ENCODE measurements around the gene PPP1R14C. TPM values are rescaled to one million over a fixed set of nuclear protein-coding genes. Genes with fewer than 3 reads are reported as not detected.
A peak's percentile ranks its signal among the peaks of the same experiment; 100 is the strongest.

PPP1R14C gene
- total RNA-seq, 1 experiment from 2014 or later: not detected

GRCh38 chr6:150145830-150146229 is 3.0 kb downstream of the PPP1R14C start:
- Histone ChIP-seq H3K9me3 (replicated peaks) (no peaks in the 10 kb centered on the region), H3K27me3 (peaks cover 57% of the 10 kb centered on the region), H3K4me3 (no peak overlapping the region), H3K4me1 (0 out of 2 replicates have a peak, but pooled peaks cover 5% of the 10 kb centered on the region), H3K27ac (no peak overlapping the region), H3K36me3 (no peaks in the 10 kb centered on the region)
- DNase-seq: no peak

GRCh38 chr6:150146436-150146835 is 3.6 kb downstream of the PPP1R14C start:
- DNase-seq: no peak
- Histone ChIP-seq H3K27ac (no peak overlapping the region), H3K27me3 (peaks cover 52% of the 10 kb centered on the region), H3K4me1 (0 out of 2 replicates have a peak, but pooled peaks cover 5% of the 10 kb centered on the region), H3K9me3 (replicated peaks) (no peaks in the 10 kb centered on the region), H3K36me3 (no peaks in the 10 kb centered on the region), H3K4me3 (no peak overlapping the region)

GRCh38 chr6:150149146-150149545 is 6.3 kb downstream of the PPP1R14C start:
- Histone ChIP-seq H3K27ac (no peak overlapping the region), H3K36me3 (no peaks in the 10 kb centered on the region), H3K9me3 (replicated peaks) (no peaks in the 10 kb centered on the region), H3K4me3 (no peak overlapping the region), H3K27me3 (peaks cover 28% of the 10 kb centered on the region), H3K4me1 (0 out of 2 replicates have a peak, but pooled peaks cover 5% of the 10 kb centered on the region)
- peak; percentile 37 to 70 for DNase-seq

GRCh38 chr6:150150458-150150820 is 7.6 kb downstream of the PPP1R14C start:
- Histone ChIP-seq H3K27me3 (peaks cover 15% of the 10 kb centered on the region; the same call in 1 of the 2 replicates), H3K9me3 (replicated peaks) (no peaks in the 10 kb centered on the region), H3K4me3 (no peak overlapping the region), H3K27ac (no peak overlapping the region), H3K4me1 (0 out of 2 replicates have a peak, but pooled peaks cover 5% of the 10 kb centered on the region), H3K36me3 (no peaks in the 10 kb centered on the region)
- no peak for DNase-seq

- H3K4me3 ChIP-seq: no peak overlapping the region
These were observed 8.2 kb downstream of the PPP1R14C start for GRCh38 chr6:150150821-150151646.

GRCh38 chr6:150152891-150153876 is 10.3 kb downstream of the PPP1R14C start:
- no peaks in the 10 kb centered on the region for H3K36me3 ChIP-seq
- H3K9me3 ChIP-seq (replicated peaks): no peaks in the 10 kb centered on the region
- H3K27ac ChIP-seq: no peak overlapping the region
- 0 out of 2 replicates have a peak, but pooled peaks cover 5% of the 10 kb centered on the region for H3K4me1 ChIP-seq
- no peak overlapping the region for H3K4me3 ChIP-seq
- H3K27me3 ChIP-seq: peaks cover 8% of the 10 kb centered on the region; the same call in 1 of the 2 replicates
- no peak for DNase-seq

More at GRCh38 chr6:150150821-150151646, 8.2 kb downstream of the PPP1R14C start:
- H3K27ac ChIP-seq: no peak overlapping the region
- 0 out of 2 replicates have a peak, but pooled peaks cover 5% of the 10 kb centered on the region for H3K4me1 ChIP-seq
- H3K9me3 ChIP-seq (replicated peaks): no peaks in the 10 kb centered on the region
- peaks cover 9% of the 10 kb centered on the region; the same call in 1 of the 2 replicates for H3K27me3 ChIP-seq
- no peak for DNase-seq
- no peaks in the 10 kb centered on the region for H3K36me3 ChIP-seq

- H3K9me3 ChIP-seq (replicated peaks): no peaks in the 10 kb centered on the region
These were observed 11.2 kb downstream of the PPP1R14C start for GRCh38 chr6:150153905-150154492.

GRCh38 chr6:150156460-150156859 is 13.6 kb downstream of the PPP1R14C start:
- no peaks in the 10 kb centered on the region for H3K36me3 ChIP-seq
- no peak for DNase-seq
- no peak overlapping the region for H3K4me3 ChIP-seq
- H3K27ac ChIP-seq: no peak overlapping the region
- H3K27me3 ChIP-seq: no peaks in the 10 kb centered on the region
- H3K9me3 ChIP-seq (replicated peaks): no peaks in the 10 kb centered on the region
- H3K4me1 ChIP-seq: no peaks in the 10 kb centered on the region

More at GRCh38 chr6:150153905-150154492, 11.2 kb downstream of the PPP1R14C start:
- H3K36me3 ChIP-seq: no peaks in the 10 kb centered on the region
- DNase-seq: no peak
- H3K4me1 ChIP-seq: 0 out of 2 replicates have a peak, but pooled peaks cover 4% of the 10 kb centered on the region
- peaks cover 1% of the 10 kb centered on the region; the same call in 1 of the 2 replicates for H3K27me3 ChIP-seq
- no peak overlapping the region for H3K4me3 ChIP-seq
- no peak overlapping the region for H3K27ac ChIP-seq

- Histone ChIP-seq H3K27me3 (no peaks in the 10 kb centered on the region), H3K27ac (no peak overlapping the region), H3K4me3 (no peak overlapping the region), H3K36me3 (no peaks in the 10 kb centered on the region), H3K9me3 (replicated peaks) (no peaks in the 10 kb centered on the region), H3K4me1 (no peaks in the 10 kb centered on the region)
- no peak for DNase-seq
These were observed 14.2 kb downstream of the PPP1R14C start for GRCh38 chr6:150157081-150157480.

- Histone ChIP-seq H3K9me3 (replicated peaks) (no peaks in the 10 kb centered on the region), H3K27ac (no peak overlapping the region), H3K4me3 (no peak overlapping the region), H3K4me1 (no peaks in the 10 kb centered on the region), H3K36me3 (no peaks in the 10 kb centered on the region), H3K27me3 (peaks cover 4% of the 10 kb centered on the region; the same call in 1 of the 2 replicates)
- no peak for DNase-seq
These were observed 16.9 kb downstream of the PPP1R14C start for GRCh38 chr6:150159757-150160156.

- no peak for DNase-seq
These were observed 21.1 kb downstream of the PPP1R14C start for GRCh38 chr6:150163970-150164369.

GRCh38 chr6:150165020-150165702 is 22.3 kb downstream of the PPP1R14C start:
- DNase-seq: no peak
- Histone ChIP-seq H3K27me3 (peaks cover 4% of the 10 kb centered on the region; the same call in 1 of the 2 replicates), H3K36me3 (no peaks in the 10 kb centered on the region), H3K4me3 (no peak overlapping the region), H3K4me1 (no peaks in the 10 kb centered on the region), H3K27ac (no peak overlapping the region), H3K9me3 (replicated peaks) (no peaks in the 10 kb centered on the region)

More at GRCh38 chr6:150163970-150164369, 21.1 kb downstream of the PPP1R14C start:
- peaks cover 4% of the 10 kb centered on the region; the same call in 1 of the 2 replicates for H3K27me3 ChIP-seq
- no peak overlapping the region for H3K4me3 ChIP-seq
- no peaks in the 10 kb centered on the region for H3K9me3 ChIP-seq (replicated peaks)
- H3K27ac ChIP-seq: no peak overlapping the region
- H3K36me3 ChIP-seq: no peaks in the 10 kb centered on the region
- no peaks in the 10 kb centered on the region for H3K4me1 ChIP-seq

GRCh38 chr6:150167479-150167873 is 24.6 kb downstream of the PPP1R14C start:
- Histone ChIP-seq H3K36me3 (no peaks in the 10 kb centered on the region), H3K9me3 (replicated peaks) (no peaks in the 10 kb centered on the region), H3K4me1 (no peaks in the 10 kb centered on the region), H3K27ac (no peak overlapping the region), H3K27me3 (peaks cover 4% of the 10 kb centered on the region; the same call in 1 of the 2 replicates), H3K4me3 (no peak overlapping the region)
- DNase-seq: no peak

GRCh38 chr6:150169181-150169580 is 26.3 kb downstream of the PPP1R14C start:
- H3K4me1 ChIP-seq: no peaks in the 10 kb centered on the region
- no peak overlapping the region for H3K4me3 ChIP-seq
- no peak overlapping the region for H3K27ac ChIP-seq
- DNase-seq: no peak
- H3K27me3 ChIP-seq: peaks cover 3% of the 10 kb centered on the region; the same call in 1 of the 2 replicates
- H3K36me3 ChIP-seq: no peaks in the 10 kb centered on the region
- no peaks in the 10 kb centered on the region for H3K9me3 ChIP-seq (replicated peaks)

Data from SJCRH30 (cell line).